22Rv1 (cell line): ENCODE results near the gene SEH1L.

Experiments
- CTCF ChIP-seq: fragments of 450-650 bp; IDR thresholded peaks from 2 replicates; pipeline ENCODE4 v1.5.1; 2017; ENCODE audit warnings: mild to moderate bottlenecking
- ZFX ChIP-seq: fragments of 450-650 bp; IDR thresholded peaks from 2 replicates; pipeline ENCODE4 v1.6.1; 2017; ENCODE audit warnings: antibody characterized with exemption, borderline replicate concordance

- TF ChIP-seq CTCF (no peak), ZFX (no peak)
These were observed 17.4 kb upstream of the SEH1L start for GRCh38 chr18:12930376-12930775.
